Measurements from ENCODE around the gene CNTN5. TPM values are rescaled to one million over a fixed set of nuclear protein-coding genes. Genes with fewer than 3 reads are reported as not detected.

Gene CNTN5
- total RNA-seq, 3 donors from 2014 or later = 0.35 TPM; not detected in 2

DNA sequence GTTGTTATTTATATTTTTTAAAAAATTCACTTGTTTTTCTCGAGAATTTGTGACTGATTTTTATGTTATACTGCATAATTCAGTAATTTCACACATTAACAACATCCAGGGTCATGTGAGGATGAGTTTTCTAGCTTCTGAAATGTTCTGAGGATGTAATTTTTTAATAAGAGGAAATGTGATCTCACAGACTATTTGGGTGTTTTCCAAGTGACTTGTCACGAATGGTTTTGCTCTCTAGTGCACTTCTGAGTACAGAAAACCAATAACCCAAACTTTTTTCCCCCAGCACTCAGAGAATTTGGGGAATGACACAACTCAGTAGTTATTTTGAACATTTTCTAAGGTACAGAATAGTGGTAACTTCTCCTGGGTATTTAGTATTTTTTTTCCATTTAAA, 845.2 kb downstream of the CNTN5 start:
- intact Hi-C loops (cut with DNase I, micrococcal nuclease) = no loop called here
- no peaks in the 10 kb centered on the region for H3K4me1 ChIP-seq (ENCODE audit: low read depth)
- ATAC-seq (no peak), DNase-seq (no peak)
- TF ChIP-seq, protein P1, sequence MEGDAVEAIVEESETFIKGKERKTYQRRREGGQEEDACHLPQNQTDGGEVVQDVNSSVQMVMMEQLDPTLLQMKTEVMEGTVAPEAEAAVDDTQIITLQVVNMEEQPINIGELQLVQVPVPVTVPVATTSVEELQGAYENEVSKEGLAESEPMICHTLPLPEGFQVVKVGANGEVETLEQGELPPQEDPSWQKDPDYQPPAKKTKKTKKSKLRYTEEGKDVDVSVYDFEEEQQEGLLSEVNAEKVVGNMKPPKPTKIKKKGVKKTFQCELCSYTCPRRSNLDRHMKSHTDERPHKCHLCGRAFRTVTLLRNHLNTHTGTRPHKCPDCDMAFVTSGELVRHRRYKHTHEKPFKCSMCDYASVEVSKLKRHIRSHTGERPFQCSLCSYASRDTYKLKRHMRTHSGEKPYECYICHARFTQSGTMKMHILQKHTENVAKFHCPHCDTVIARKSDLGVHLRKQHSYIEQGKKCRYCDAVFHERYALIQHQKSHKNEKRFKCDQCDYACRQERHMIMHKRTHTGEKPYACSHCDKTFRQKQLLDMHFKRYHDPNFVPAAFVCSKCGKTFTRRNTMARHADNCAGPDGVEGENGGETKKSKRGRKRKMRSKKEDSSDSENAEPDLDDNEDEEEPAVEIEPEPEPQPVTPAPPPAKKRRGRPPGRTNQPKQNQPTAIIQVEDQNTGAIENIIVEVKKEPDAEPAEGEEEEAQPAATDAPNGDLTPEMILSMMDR (IDR thresholded peaks at IDR 0.05) = no peak
- no peak overlapping the region for H3K4me3 ChIP-seq
- H3K9me3 ChIP-seq = no peaks in the 10 kb centered on the region
- H3K36me3 ChIP-seq (ENCODE audit: low read depth) = no peaks in the 10 kb centered on the region

DNA sequence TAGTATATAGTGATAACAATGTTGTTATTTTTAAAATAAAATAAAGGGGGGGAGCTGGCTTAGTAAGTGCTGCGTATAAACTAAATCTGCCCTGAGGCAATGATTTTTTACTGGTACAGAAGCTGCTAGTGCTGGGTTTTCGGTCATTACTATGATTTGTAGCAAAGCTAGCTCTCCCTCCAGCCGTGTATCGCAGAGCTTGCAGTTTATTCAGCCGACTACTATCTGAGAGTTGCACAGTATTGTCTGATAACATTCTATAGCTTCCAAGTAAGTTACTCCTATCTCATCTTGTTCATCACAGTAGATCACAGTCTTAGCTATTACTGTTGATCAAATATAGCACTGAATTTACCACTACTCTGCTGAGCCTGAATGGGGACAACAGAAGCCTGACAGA, 860.9 kb downstream of the CNTN5 start:
- no peak for ATAC-seq
- no peak for DNase-seq
- TF ChIP-seq, protein P1 (IDR thresholded peaks at IDR 0.05) = no peak
- Histone ChIP-seq H3K4me1 (ENCODE audit: low read depth) (no peaks in the 10 kb centered on the region), H3K9me3 (no peaks in the 10 kb centered on the region), H3K4me3 (no peak overlapping the region), H3K36me3 (ENCODE audit: low read depth) (no peaks in the 10 kb centered on the region)
- intact Hi-C loops (cut with DNase I, micrococcal nuclease) = no loop called here

DNA sequence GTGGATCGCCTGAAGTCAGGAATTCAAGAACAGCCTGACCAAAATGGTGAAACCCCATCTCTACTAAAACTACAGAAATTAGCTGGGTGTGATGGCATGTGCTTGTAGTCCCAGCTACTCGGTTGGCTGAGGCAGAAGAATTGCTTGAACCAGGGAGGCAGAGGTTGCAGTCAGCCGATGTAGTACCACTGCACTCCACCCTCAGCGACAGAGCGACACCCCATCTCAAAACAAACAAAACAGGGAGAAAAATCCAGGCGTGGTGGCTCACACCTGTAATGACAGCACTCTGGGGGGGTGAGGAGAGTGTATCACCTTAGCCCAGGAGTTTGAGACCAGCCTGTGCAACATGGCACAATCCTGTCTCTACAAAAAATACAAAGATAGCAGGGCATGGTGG, 864.0 kb downstream of the CNTN5 start:
- ATAC-seq = no peak
- TF ChIP-seq, protein P1 (IDR thresholded peaks at IDR 0.05) = no peak
- Histone ChIP-seq H3K36me3 (ENCODE audit: low read depth) (no peaks in the 10 kb centered on the region), H3K9me3 (no peaks in the 10 kb centered on the region), H3K4me3 (no peak overlapping the region), H3K4me1 (ENCODE audit: low read depth) (no peaks in the 10 kb centered on the region)
- intact Hi-C loops (cut with DNase I, micrococcal nuclease) = no loop called here
- no peak for DNase-seq

DNA sequence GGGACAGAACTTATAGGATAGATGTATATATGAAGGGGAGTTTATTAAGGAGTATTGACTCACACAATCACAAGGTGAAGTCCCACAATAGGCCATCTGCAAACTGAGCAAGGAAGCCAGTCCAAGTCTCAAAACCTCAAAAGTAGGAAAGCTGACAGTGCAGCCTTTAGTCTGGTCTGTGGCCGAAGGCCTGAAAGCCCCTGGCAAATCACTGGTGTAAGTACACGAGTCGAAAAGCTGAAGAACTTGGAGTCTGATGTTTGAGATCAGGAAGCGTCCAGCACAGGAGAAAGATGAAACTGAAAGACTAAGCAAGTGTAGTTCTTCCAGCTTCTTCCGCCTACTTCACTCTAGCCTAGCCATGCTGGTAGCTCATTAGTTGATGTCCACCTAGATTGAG, 866.7 kb downstream of the CNTN5 start:
- no peak for DNase-seq
- Histone ChIP-seq H3K4me3 (no peak overlapping the region), H3K36me3 (ENCODE audit: low read depth) (no peaks in the 10 kb centered on the region), H3K4me1 (ENCODE audit: low read depth) (no peaks in the 10 kb centered on the region), H3K9me3 (no peaks in the 10 kb centered on the region)
- intact Hi-C loops (cut with DNase I, micrococcal nuclease) = no loop called here
- ATAC-seq = no peak
- TF ChIP-seq, protein P1 (IDR thresholded peaks at IDR 0.05) = no peak

DNA sequence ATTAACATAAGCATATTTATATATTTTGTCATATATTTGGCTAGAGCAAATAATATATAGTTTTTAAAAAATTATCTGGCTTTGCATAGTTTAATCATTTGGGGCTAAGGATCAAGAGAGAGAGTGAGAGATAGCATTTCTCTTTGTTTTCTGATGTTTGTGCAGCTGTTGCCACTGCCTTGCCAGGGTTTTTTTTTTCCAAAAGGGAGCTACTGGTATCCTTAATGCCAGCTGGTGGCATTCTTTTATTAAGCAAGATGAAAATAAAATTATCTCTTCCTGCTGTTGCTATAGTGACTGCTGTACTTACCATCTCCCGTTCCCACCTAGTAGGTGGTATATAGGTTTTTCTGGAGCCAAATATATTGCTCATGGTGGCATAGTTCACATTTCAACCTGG, 873.1 kb downstream of the CNTN5 start:
- H3K36me3 ChIP-seq (ENCODE audit: low read depth) = no peaks in the 10 kb centered on the region
- H3K4me3 ChIP-seq = no peak overlapping the region
- H3K9me3 ChIP-seq = peaks cover 26% of the 10 kb centered on the region
- ATAC-seq = no peak
- no peak for DNase-seq
- TF ChIP-seq, protein P1 (IDR thresholded peaks at IDR 0.05) = no peak
- intact Hi-C loops (cut with DNase I, micrococcal nuclease) = no loop called here
- H3K4me1 ChIP-seq (ENCODE audit: low read depth) = no peaks in the 10 kb centered on the region

DNA sequence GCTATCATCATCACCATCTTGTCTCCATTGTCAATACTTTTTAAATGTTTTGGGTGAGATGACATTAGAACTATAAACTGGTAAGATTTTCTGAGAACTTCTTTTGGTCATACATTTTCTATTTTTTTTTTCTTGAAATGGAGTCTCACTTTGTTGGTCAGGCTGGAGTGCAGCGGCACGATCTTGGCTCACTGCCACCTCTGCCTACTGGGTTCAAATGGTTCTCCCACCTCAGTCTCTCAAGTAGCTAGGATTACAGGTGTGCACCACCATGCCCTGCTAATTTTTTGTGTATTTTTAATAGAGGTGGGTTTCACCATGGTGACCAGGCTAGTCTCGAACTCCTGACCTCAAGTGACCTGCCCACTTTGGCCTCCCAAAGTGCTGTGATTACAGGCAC, 880.4 kb downstream of the CNTN5 start:
- intact Hi-C loops (cut with DNase I, micrococcal nuclease) = no loop called here
- ATAC-seq = no peak

More for the DNA sequence above, 880.4 kb downstream of the CNTN5 start:
- Histone ChIP-seq H3K36me3 (ENCODE audit: low read depth) (no peaks in the 10 kb centered on the region), H3K9me3 (peaks cover 26% of the 10 kb centered on the region), H3K4me1 (ENCODE audit: low read depth) (no peaks in the 10 kb centered on the region), H3K4me3 (no peak overlapping the region)
- DNase-seq = no peak
- TF ChIP-seq, protein P1 (IDR thresholded peaks at IDR 0.05) = no peak

All from mucosa of descending colon (tissue), 3 donors.